T-cell (primary cell): ENCODE measurements around the gene PRRT2. TPM values are rescaled to one million over a fixed set of nuclear protein-coding genes. Genes with fewer than 3 reads are reported as not detected.
"Not testable (repeated sequence)": the region's sequence is repeated elsewhere in the genome, so short reads cannot be mapped to it uniquely, and the experiment has no call there.

ENCODE experiments used
- ATAC-seq, 4 experiments: fragments of 200-7000 bp in 3 of 4; fragments of 150-1000 bp in 1 of 4; cut with Tn5 transposase; replicated peaks in 1 of 4; 1 replicate in 3 of 4; 2 replicates in 1 of 4; pipeline ENCODE4 v1.10.0; 2021; ENCODE audit warnings: moderate library complexity in 3 of 4, mild to moderate bottlenecking in 2 of 4, moderate number of reproducible peaks in 1 of 4
- CTCF ChIA-PET, 2 donors: fragments of 300-600 bp; sonication (Branson Sonifier 250); formaldehyde crosslinking; loops; one replicate each; lab custom pipeline; 2022; ENCODE audit warnings: antibody characterized with exemption in 2 of 2; lab: Charles Lee
- POLR2A ChIA-PET, 2 donors: fragments of 300-600 bp; sonication (Branson Sonifier 250); formaldehyde crosslinking; loops; one replicate each; lab custom pipeline; 2022; ENCODE audit warnings: antibody characterized with exemption in 2 of 2; lab: Charles Lee
- DNase-seq, 35 experiments: peaks; one replicate each; pipeline versions ENCODE4 v3.0.0 to v3.0.0-alpha.2; 2013 to 2023
- H3K27ac ChIP-seq: one replicate; pipeline ENCODE4 v1.5.1; 2013; ENCODE audit warnings: low read length
- H3K27me3 ChIP-seq, 2 experiments: replicated peaks in 1 of 2; 1 replicate in 1 of 2; 2 replicates in 1 of 2; pipeline versions ENCODE4 v1.6.1 to v1.7.0; 2013; ENCODE audit warnings: low read length in 1 of 2, mixed read lengths in 1 of 2; ENCODE audit not compliant: control insufficient read depth in 2 of 2, insufficient read depth in 2 of 2; ENCODE audit errors: extremely low read depth in 1 of 2
- H3K36me3 ChIP-seq, 2 donors: 1 replicate in 1 of 2; 2 replicates in 1 of 2; pipeline versions ENCODE4 v1.6.1 to v1.7.0; 2013; ENCODE audit warnings: low read length in 1 of 2; ENCODE audit not compliant: control insufficient read depth in 2 of 2, insufficient read depth in 1 of 2; ENCODE audit errors: extremely low read depth in 1 of 2
- H3K4me1 ChIP-seq, 2 experiments: 1 replicate in 1 of 2; 2 replicates in 1 of 2; pipeline versions ENCODE4 v1.6.1 to v1.7.0; 2013; ENCODE audit warnings: low read length in 2 of 2, mixed read lengths in 1 of 2; ENCODE audit not compliant: insufficient read depth in 2 of 2, control insufficient read depth in 1 of 2; ENCODE audit errors: extremely low read depth in 1 of 2
- H3K4me3 ChIP-seq, 2 donors: 1 replicate in 1 of 2; 2 replicates in 1 of 2; pipeline versions ENCODE4 v1.5.1 to v1.7.0; 2013; ENCODE audit warnings: mild to moderate bottlenecking in 2 of 2, low read length in 1 of 2, moderate library complexity in 1 of 2; ENCODE audit not compliant: control insufficient read depth in 1 of 2; ENCODE audit errors: extremely low read depth in 1 of 2
- H3K9me3 ChIP-seq: 2 replicates; pipeline ENCODE4 v1.7.0; 2013
- H3K27ac Mint-ChIP-seq, 2 donors: one replicate each; pipeline ENCODE4 v1.8.0; 2020 to 2021; ENCODE audit warnings: mild to moderate bottlenecking in 2 of 2, mixed read lengths in 2 of 2
- H3K27me3 Mint-ChIP-seq, 2 donors: one replicate each; pipeline ENCODE4 v1.8.0; 2021 to 2022; ENCODE audit warnings: mixed read lengths in 2 of 2
- H3K36me3 Mint-ChIP-seq: one replicate; pipeline ENCODE4 v1.8.0; 2021; ENCODE audit warnings: mixed read lengths
- H3K4me1 Mint-ChIP-seq, 3 donors: one replicate each; pipeline ENCODE4 v1.8.0; 2020 to 2022; ENCODE audit warnings: mixed read lengths in 3 of 3, mild to moderate bottlenecking in 1 of 3
- H3K4me3 Mint-ChIP-seq, 3 donors: one replicate each; pipeline ENCODE4 v1.8.0; 2020 to 2022; ENCODE audit warnings: mild to moderate bottlenecking in 3 of 3, mixed read lengths in 3 of 3, moderate library complexity in 3 of 3
- H3K9me3 Mint-ChIP-seq, 3 donors: one replicate each; pipeline ENCODE4 v1.8.0; 2020 to 2022; ENCODE audit warnings: mixed read lengths in 3 of 3
- WGBS: methylation state at CpG from one replicate; pipeline ENCODE4 v1.1.5; 2013; ENCODE audit warnings: missing lambda C conversion rate; ENCODE audit not compliant: insufficient coverage; 5-methylcytosine and 5-hydroxymethylcytosine counted together
- total RNA-seq, 35 experiments: library from RNA in 6 of 35; stranded (reverse) in 6 of 35; fragments of 120-200 nt in 1 of 35; gene quantifications; one replicate each; pipeline versions ENCODE4 v1.2.1 to v1.2.4 and lab custom pipeline; 2013 to 2026

Gene PRRT2
- total RNA-seq, 5 donors from 2014 or later (not counting 1 experiment from before 2014, with no cell fraction given), result 2.4 to 7.9 (median 4.4) TPM

DNA sequence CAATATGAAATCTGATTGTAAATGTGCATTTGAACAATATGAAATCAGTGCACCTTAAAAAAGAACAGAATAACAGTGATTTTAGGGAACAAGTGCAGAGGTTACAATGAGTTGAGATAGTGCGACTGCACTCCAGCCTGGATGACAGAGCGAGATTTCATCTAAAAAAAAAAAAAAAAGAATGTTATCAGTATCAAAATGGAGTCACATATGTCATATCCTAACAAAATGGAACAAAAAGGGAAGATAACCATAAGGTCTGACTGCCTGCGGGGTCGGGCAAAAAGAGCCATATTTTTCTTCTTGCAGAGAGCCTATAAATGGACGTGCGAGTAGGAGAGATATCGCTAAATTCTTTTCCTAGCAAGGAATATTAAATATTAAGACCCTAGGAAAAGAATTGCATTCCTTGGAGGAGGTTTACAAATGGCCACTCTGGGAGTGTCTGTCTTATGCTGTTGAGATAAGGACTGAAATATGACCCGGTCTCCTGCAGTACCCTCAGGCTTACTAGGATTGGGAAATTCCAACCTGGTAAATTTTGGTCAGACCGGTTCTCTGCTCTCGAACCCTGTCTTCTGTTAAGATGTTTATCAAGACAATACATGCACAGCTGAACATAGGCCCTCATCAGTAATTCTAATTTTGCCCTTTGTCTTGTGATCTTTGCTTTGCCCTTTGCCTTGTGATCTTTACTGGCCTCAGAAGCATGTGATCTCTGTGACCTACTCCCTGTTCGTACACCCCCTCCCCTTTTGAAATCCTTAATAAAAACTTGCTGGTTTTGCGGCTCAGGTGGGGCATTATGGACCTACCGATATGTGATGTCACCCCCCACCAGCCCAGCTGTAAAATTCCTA lies 28.7 kb upstream of the PRRT2 start:
- not testable (repeated sequence) for H3K27ac ChIP-seq, H3K9me3 ChIP-seq, ATAC-seq, H3K36me3 Mint-ChIP-seq, H3K4me3 ChIP-seq, DNase-seq, H3K36me3 ChIP-seq, H3K9me3 Mint-ChIP-seq, H3K27me3 ChIP-seq, H3K27me3 Mint-ChIP-seq
- Mint-ChIP-seq H3K27ac (peak overlapping the region; percentile 40 to 82), H3K4me1 (peaks cover 24 to 34% (median 24%) of the 10 kb centered on the region in 3 donors), H3K4me3 (peak overlapping the region in 1 of 3 donors; percentile 75)
- WGBS, result 96% methylated on average over 3 of the region's 13 CpGs
- H3K4me1 ChIP-seq, result peaks cover 3 to 17% of the 10 kb centered on the region in 2 experiments
- ChIA-PET POLR2A (interaction anchor here in 1 of 2 donors (0.6 kb wide), 1 partner anchor 778 kb away, joined by 3 read pairs; no protein-coding TSS in a partner anchor), CTCF (interaction anchor here in 1 of 2 donors (0.7 to 2.3 kb wide), 2 partner anchors 19 to 65 kb away, joined by 6 read pairs; no protein-coding TSS in a partner anchor)

DNA sequence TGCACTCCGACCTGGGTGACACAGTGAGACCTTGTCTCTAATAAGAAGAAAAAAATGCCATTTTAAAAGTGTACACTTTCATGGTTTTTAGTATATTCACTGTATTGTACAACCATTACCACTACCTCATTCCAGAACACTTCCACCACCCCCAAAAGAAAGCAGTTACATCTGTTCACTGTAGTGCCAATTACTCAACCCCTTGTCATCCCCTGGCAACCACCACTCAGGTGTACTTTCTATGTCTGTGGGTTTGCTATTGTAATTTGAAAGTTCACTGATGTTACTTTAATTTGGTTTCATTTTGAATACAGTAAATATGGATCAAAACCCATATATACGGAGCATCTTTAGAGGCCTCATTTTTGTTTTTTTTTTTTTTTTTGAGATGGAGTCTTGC lies 27.8 kb upstream of the PRRT2 start:
- ATAC-seq (peak in 3 of 4 experiments; percentile 42 to 79 (median 49)), DNase-seq (peak in 5 of 35 experiments; percentile 8 to 32 (median 10))
- H3K36me3 Mint-ChIP-seq, result no peaks in the 10 kb centered on the region
- Histone ChIP-seq H3K36me3 (no peaks in the 10 kb centered on the region), H3K4me1 (peaks cover 3 to 17% of the 10 kb centered on the region in 2 experiments), H3K27me3 (peaks cover 0 to 3% of the 10 kb centered on the region in 2 experiments), H3K27ac (no peak overlapping the region), H3K4me3 (no peak overlapping the region), H3K9me3 (no peaks in the 10 kb centered on the region)
- peaks cover 24 to 28% (median 28%) of the 10 kb centered on the region in 3 donors for H3K4me1 Mint-ChIP-seq
- H3K27me3 Mint-ChIP-seq, result no peaks in the 10 kb centered on the region
- ChIA-PET POLR2A (interaction anchor here (0.6 to 1.7 kb wide), 6 partner anchors 24 to 659 kb away, joined by 3 to 14 read pairs (median 4); no protein-coding TSS in a partner anchor), CTCF (interaction anchor here (0.6 to 2.3 kb wide), 9 partner anchors 11 to 84 kb away, joined by 3 to 18 read pairs (median 4); partner anchors contain the start of gene MVP (in 1 of the 2))
- H3K27ac Mint-ChIP-seq, result peak overlapping the region; percentile 71 to 82
- H3K4me3 Mint-ChIP-seq, result peak overlapping the region in 1 of 3 donors; percentile 75
- H3K9me3 Mint-ChIP-seq, result no peaks in the 10 kb centered on the region
- no CpG with 5 or more reads among the region's 2 CpGs for WGBS

DNA sequence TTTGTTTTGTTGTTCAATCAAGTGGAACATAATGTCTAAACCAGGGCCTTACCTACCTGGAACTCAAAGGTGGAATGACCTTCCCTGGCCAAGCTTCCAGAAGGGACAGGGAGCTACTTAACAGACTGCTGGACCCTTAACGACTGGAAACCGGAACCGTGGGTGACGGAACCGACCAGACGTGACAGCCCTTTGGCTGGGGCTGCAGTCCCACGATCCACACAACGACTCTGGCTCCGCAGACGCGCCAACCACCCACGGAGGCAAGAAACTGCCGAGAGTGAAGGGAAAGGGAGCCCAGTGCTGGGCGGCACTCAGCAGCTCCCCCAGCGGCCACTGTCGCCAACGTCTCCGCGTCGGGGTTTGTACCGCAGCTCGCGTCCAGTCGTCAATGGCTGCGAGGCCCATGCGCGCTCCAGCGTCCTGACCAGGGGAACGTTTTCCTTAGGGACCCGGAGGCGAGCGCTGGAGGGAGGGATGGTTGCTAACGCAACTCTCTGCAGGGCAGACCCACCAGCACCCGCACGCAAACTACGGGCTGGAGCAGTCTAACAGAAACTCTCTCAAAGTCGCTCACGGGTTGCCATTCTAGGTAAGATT lies 27.0 kb upstream of the PRRT2 start:
- H3K9me3 ChIP-seq, result no peaks in the 10 kb centered on the region
- H3K4me1 Mint-ChIP-seq, result peaks cover 27 to 32% (median 29%) of the 10 kb centered on the region in 3 donors
- H3K4me3 ChIP-seq, result peak overlapping the region; percentile 26 to 29
- H3K9me3 Mint-ChIP-seq, result no peaks in the 10 kb centered on the region
- no peaks in the 10 kb centered on the region for H3K36me3 Mint-ChIP-seq
- 19% methylated on average over 25 of the region's 38 CpGs for WGBS
- ChIA-PET CTCF (interaction anchor here (0.6 to 2.3 kb wide), 19 partner anchors 11 to 97 kb away, joined by 3 to 18 read pairs (median 4); partner anchors contain the start of gene MVP (in 1 of the 2)), POLR2A (interaction anchor here (0.5 to 1.7 kb wide), 12 partner anchors 19 to 660 kb away, joined by 3 to 15 read pairs (median 4); no protein-coding TSS in a partner anchor)
- peak; percentile 82 to 93 (median 90) for ATAC-seq
- DNase-seq, result peak; percentile 30 to 85 (median 69)
- peaks cover 0 to 3% of the 10 kb centered on the region in 2 experiments for H3K27me3 ChIP-seq
- peak overlapping the region; percentile 64 for H3K27ac ChIP-seq
- H3K27ac Mint-ChIP-seq, result peak overlapping the region; percentile 77 to 82
- H3K27me3 Mint-ChIP-seq, result no peaks in the 10 kb centered on the region
- peaks cover 5 to 23% of the 10 kb centered on the region in 2 experiments for H3K4me1 ChIP-seq
- H3K4me3 Mint-ChIP-seq, result peak overlapping the region; percentile 61 to 75 (median 68)
- no peaks in the 10 kb centered on the region for H3K36me3 ChIP-seq

DNA sequence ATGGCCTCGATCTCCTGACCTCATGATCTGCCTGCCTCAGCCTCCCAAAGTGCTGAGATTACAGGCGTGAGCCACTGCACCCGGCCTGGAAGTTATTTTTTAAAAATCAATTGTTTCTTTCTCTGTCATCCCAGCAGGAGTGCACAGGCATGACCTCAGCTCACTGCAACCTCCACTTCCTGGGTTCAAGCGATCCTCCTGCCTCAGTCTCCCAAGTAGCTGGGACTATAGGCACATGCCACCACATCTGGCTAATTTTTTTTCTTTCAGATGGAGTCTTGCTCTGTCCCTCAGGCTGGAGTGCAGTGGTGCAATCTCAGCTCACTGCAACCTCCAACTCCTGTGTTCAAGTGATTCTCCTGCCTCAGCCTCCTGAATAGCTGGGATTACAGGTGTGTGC lies 24.8 kb upstream of the PRRT2 start:
- peak overlapping the region in 1 of 3 donors; percentile 35 for H3K4me3 Mint-ChIP-seq
- peak overlapping the region in 1 of 2 donors; percentile 27 for H3K27ac Mint-ChIP-seq
- CTCF ChIA-PET, H3K27ac ChIP-seq, DNase-seq, H3K9me3 ChIP-seq, H3K36me3 Mint-ChIP-seq, H3K9me3 Mint-ChIP-seq, H3K4me3 ChIP-seq, H3K27me3 Mint-ChIP-seq, H3K36me3 ChIP-seq, ATAC-seq, H3K27me3 ChIP-seq: not testable (repeated sequence)
- 86% methylated on average over 4 of the region's 4 CpGs for WGBS
- POLR2A ChIA-PET, result interaction anchor here in 1 of 2 donors (0.6 kb wide), 1 partner anchor 33 kb away, joined by 5 read pairs; no protein-coding TSS in a partner anchor
- H3K4me1 Mint-ChIP-seq, result peaks cover 40 to 47% (median 40%) of the 10 kb centered on the region in 3 donors
- peaks cover 11 to 37% of the 10 kb centered on the region in 2 experiments for H3K4me1 ChIP-seq

DNA sequence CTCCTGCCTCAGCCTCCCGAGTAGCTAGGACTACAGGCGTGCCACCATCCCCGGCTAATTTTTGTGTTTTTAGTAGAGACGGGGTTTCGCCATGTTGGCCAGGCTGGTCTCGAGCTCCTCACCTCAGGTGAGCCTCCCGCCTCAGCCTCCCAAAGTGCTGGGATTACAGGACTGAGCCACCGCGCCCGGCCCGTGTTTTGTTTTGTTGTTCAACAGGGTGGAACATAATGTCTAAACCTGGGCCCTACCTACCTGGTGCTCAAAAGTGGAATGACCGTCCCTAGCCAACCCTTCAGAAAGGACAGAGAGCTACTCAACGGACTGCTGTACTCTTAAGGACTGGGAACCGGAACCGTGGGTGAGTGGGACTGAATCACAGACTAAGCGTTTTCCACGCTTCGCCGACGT lies 22.2 kb upstream of the PRRT2 start:
- H3K4me3 ChIP-seq, result peak overlapping the region; percentile 48 to 51
- no peaks in the 10 kb centered on the region for H3K9me3 ChIP-seq
- WGBS, result 64% methylated on average over 18 of the region's 20 CpGs
- ChIA-PET CTCF (interaction anchor here (0.6 to 2.6 kb wide), 12 partner anchors 10 to 238 kb away, joined by 3 to 14 read pairs (median 5); partner anchors contain the start of genes C16orf54 (in 1 of the 2), MVP (in 1 of the 2) and PAGR1 (in 1 of the 2)), POLR2A (interaction anchor here (0.7 to 1.6 kb wide), 6 partner anchors 18 to 51 kb away, joined by 3 to 10 read pairs (median 4); partner anchors contain the start of gene PAGR1 (in 1 of the 2))
- peaks cover 13 to 49% of the 10 kb centered on the region in 2 experiments for H3K4me1 ChIP-seq
- peaks cover 0 to 5% of the 10 kb centered on the region in 2 donors for H3K36me3 ChIP-seq
- ATAC-seq, result no peak
- DNase-seq, result no peak
- no peaks in the 10 kb centered on the region for H3K27me3 ChIP-seq
- peaks cover 50 to 55% (median 52%) of the 10 kb centered on the region in 3 donors for H3K4me1 Mint-ChIP-seq
- peak overlapping the region; percentile 98 to 99 for H3K27ac Mint-ChIP-seq
- H3K4me3 Mint-ChIP-seq, result peak overlapping the region; percentile 93 to 98 (median 98)
- peaks cover 10% of the 10 kb centered on the region for H3K36me3 Mint-ChIP-seq
- H3K9me3 Mint-ChIP-seq, result no peaks in the 10 kb centered on the region
- H3K27ac ChIP-seq, result peak overlapping the region; percentile 69
- no peaks in the 10 kb centered on the region for H3K27me3 Mint-ChIP-seq
